HG03066 (cell line): ENCODE data around the gene GLRA1.
"Not testable (repeated sequence)": the region's sequence is repeated elsewhere in the genome, so short reads cannot be mapped to it uniquely, and the experiment has no call there.

Experiments
- ATAC-seq: cut with Tn5 transposase; IDR thresholded peaks from one replicate; pipeline ENCODE4 v1.9.1; 2021; ENCODE audit warnings: low read depth; ENCODE audit not compliant: unreplicated experiment

The GLRA1 gene

DNA sequence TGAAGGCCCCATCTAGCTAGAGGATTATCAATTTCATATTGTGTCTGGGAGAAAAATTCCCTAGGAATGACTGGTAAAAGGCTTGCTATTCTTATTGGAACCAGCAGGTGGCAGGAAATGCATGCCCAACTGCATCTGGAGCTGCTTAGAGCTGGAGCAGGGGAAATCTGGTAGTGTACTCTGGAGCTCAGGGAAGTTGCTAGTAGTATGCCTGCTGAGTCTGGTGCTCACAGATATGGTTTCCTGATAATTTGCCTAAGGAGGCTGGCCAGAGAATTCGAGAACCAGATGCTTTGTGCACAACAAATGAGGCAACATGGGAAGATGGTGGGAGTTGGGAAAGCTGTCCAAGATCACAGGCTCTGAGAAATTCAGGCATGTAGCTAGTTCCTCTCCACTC lies 99.2 kb downstream of the GLRA1 start:
- peak; percentile 78 for ATAC-seq

DNA sequence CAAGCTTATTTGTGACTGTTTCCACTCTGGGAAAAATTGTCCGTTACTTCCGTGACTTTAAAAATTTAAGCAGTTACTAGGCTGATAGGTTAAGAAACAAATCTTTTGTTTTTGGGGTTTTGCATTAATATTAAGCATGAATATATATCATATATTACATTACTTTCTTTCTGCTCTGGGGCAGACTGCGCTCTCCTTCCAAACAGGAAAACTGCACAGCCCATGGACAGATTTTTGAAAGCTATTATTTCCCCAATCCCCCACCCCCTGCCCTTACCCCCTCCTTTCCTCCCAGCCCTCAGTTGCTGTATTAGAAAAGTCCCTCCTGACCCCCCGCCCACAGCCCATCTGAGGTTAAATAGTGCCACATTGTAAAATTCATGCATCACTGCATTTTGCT lies 102.5 kb downstream of the GLRA1 start:
- ATAC-seq, result no peak

DNA sequence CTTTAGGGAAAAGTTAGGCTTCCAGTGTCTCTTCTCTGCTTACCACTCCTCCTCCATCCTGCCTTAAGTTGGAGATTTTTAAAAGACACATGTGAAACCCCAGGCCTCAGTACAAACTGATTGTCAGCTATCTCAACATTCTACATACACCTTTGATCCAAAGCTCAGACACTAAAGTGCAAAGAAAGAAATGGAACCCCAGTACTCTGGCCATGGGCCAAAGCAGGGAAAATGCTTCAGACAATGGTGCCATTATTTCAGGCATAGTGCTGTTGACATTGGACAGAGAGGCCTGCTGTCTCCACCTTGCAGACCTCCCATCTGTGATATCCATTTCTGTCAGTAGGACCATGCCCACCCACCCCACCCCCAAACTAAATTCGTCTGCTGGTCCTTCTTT lies 103.7 kb downstream of the GLRA1 start:
- no peak for ATAC-seq

DNA sequence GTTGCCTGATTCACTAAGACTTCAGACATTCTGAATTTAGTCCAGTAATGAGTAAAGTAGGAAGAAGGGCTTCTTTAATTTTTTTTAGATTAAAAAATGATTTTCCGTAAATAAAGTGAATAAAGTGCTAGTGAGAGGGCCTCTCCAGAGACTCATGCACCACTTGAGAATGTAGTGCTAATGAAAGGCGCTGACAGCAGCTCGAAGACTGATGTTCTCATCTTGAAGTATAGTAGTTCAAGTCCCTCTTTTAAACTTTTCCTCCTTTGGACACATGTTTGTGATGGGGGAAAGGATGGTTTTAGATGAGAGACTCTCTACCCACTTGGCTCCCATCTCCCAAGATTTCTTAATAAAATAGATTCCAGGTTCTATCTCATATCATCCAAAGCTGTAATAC lies 104.4 kb downstream of the GLRA1 start:
- ATAC-seq, result no peak

DNA sequence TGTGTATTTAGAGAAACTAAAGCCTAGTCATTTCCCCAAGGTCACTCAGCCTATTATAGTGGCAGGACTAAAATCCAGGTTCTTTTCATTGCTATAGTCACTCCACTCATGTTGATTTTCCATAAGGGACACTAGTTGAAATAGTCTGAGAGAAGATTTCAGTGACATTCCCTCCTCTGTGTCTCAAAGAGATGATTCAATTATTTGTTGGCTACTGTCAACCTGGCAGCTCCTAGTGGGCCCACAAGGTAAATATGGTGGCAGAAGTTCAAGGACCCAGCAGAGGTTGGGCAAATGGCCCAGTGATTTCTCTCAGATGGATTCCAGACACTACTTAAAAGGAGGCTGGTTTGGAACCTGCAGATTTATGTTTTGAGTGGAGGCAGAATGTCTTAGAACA lies 104.8 kb downstream of the GLRA1 start:
- ATAC-seq, result no peak

DNA sequence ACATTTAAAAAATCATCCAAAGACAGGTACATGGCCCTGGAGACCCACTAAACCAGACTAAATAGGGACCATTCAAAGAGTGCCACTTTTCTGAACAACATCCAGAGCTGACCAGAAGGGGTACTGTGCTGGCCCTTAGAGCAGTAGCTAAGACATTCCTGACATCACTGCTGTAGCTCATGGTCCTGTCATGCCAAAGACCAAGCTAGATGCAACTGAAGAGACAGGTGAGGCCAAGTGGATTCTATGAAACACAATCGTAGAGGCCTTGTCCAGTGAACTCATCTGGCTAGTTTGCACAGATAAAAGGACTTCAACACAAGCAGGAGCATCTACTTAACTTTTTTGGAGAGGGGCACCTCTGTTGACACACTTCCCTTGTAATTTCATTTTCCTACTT lies 109.6 kb downstream of the GLRA1 start:
- no peak for ATAC-seq

DNA sequence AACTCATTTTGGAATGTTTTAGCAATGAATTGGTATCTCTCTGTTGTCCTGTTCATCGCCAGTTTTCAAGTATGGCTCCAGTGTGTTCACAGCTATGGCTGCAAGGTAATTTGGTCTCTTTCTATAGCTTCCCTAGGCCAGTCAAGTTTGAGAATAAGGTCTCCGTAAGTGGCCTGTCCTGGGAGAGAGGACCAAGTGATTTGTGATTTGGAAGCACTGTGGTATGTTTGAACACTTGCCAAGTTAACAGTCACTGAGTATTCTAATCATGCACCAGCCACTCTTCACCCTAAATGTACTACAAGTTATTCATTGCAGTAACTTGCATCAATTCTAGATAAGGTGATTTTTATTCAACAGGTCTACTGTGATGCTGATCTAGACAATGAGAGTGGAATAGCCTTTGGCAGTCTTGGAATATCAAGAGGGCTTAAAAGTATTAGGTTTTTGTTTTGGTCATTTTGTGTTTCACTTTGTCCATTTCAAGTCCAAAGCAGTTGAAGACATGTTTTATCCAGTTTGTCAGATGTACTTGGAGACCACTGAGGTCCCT lies 111.8 kb downstream of the GLRA1 start:
- ATAC-seq, result no peak

DNA sequence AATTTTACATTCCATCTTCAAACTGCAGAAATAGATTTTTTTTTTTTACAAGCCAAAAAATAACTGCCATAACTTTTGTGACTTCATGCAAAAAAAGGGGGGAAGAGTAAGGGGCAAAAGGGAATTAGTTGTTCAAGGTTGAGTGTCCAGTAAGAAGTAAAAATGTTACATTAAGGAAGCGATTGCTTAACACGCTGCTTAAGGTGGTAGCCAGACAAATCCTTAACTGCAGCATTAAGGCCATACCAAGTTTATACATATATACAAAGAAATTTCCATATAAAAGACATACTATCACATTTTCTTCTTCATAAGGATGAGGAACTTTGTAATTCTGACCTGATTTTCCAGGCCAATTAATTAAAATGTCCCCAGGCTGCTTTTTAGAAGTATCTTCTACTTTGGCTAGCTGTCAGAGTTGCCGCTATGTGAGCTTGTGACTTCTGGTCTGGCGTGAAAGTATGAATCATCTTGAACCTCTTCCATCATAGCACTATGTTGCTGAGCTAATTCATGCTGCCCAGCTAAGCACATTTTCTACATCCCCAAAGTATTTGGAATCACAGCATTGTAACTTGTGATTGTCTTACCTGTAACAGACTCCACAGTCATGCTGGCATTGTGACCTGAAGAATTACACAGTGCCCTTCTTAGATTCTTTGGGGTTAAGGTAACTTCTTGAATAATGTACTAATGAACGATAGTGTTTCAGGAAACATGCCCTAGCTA lies 112.9 kb downstream of the GLRA1 start:
- ATAC-seq, result no peak

DNA sequence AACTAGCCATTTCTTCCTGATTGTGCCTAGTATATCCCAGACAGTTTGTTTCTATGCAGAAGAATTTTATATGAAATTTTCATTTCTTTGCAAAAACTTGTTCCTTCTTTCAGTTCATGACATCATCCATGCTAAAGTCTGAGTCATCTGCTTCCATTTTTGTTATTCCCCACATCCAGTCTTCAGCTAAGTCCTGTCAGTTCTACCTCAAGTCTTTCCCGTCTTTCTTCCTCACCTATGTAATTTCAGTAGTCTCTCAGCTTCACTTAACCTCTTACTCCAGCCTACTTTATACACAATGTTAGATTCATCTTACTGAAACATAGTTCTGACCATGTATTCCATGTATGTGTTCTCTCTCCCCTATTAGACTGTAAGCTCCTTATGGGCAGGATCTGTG lies 113.8 kb downstream of the GLRA1 start:
- no peak for ATAC-seq

DNA sequence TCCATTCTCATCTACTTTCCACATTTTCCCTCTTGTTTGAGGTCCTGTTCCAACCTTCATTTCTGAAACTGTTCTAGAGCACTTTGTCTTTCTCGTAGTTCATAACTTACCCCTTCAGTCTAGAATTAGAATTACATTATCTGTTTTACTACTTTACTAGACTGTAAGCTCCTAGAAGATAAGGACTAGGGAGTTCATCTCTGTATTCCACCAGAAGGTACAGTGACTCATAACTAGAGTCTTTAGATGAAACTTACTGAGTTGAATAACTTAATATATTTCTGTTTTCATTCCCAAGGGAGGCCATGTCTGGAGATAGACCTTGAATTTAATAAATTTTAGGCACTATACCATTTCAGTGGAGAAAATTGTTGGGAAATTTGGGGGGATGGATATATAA lies 114.2 kb downstream of the GLRA1 start:
- no peak for ATAC-seq

DNA sequence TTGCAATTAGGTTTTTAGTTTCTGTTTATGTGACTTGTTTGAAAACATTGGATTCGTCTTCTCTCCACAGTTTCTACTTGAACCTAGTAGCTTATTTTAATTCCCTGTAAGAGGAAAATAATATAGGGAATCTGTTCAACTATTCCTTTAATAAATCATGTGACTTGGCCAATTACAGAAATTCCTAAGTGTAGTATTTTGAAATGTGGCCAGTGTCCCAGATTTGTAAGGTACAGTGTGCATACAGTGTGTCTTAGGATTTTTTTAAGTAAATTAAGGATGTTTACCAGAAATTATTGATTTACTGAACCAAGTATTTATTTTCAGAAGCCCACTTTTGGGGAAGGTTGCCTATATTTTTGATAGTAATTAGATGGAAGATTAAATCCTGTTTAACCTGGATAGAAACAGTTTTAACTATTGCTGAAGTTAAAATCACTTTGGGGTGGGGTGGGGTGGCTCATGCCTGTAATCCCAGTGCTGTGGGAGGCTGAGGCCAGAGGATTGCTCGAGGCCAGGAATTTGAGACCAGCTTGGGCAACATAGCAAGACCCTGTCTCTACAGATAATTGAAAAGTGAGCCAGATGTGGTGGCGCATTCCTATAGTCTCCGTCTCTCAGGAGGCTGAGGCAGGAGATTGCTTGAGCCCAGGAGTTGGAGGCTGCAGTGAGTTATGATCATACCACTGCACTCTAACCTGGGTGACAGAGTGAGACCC lies 116.0 kb downstream of the GLRA1 start:
- ATAC-seq, result no peak

DNA sequence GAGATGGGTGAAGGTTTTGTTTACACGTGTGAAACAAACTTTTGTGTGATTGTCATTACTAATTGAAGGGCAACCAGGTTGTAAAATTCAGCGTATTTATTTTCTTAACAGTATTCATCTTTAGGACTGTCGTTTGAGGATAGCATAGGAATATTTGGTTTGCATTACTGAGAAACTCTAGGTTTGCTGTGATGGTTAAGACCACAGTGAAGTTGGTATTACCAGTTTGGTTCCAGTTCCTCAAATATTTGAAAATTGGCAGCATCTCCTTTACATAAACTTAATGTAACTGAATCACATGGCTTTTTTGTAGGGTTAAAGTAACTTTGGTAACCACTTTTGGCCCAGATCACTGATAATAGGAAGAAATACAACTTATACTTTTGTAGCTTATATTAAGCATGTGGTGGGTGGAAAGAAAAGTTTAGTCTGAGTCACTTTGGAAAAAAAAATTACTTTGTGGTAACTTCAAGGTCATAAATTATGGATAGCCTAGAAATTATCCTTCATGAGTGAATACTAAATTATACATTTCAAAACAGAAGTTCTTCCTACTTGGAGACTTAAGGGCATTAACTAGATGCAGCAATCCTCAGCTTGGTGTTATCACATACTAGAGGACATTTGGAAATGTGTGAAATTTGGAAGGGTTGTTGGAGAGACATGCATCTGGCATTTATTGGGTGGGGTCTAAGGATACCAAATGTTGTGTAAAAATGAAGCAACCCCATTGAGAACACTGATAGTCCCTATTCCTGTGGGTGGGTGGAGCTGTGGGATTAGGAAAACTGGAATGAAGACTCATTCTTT lies 119.0 kb downstream of the GLRA1 start:
- no peak for ATAC-seq

DNA sequence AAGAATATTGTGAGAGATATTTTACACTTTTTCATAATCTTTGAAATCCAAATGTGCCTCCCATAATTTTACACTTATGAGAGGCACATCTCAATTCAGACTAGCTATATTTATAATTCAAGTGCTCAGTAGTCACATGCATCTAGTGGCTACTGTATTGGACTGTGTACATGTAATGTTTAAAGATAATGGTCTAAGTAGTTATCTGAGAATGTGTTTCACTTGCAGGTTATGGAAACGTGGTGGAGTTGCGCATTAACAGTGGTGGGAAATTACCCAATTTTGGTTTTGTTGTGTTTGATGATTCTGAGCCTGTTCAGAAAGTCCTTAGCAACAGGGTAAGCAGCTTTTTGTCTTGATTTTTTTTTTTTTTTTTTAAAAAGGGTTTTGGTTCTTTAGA lies 124.1 kb downstream of the GLRA1 start:
- ATAC-seq, result no peak

DNA sequence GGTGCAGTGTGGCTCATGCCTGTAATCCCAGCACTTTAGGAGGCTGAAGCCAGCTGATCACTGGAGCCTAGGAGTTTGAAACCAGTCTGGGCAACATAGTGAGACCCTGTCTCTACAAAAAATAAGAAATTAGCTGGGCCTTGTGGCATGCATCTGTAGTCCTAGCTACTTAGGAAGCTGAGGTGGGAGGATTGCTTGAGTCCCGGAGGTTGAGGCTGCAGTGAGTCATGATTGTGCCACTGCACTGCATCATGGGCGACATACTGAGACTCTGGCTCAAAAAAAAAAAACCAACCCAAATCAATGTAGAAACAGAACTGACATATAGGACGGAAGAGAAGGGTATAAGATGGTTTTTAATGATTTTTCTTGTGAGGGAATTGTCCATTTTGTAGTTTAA lies 125.2 kb downstream of the GLRA1 start:
- no peak for ATAC-seq

DNA sequence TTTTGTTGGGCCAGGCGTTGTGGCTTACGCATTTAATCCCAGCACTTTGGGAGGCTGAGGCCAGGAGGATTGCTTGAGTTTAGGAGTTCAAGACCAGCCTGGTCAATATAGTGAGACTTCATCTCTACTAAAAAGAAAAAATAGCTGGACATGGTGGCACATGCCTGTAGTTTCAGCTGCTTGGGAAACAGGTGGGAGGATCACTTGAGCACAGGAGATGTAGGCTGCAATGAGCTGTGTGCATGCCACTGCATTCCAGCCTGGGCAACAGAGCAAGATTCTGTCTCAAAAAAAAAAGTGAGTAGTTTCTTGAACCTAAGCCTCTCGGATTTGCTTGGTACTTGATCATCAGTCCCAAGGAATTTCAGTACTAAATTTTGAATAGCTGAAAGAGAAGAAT lies 126.0 kb downstream of the GLRA1 start:
- no peak for ATAC-seq

DNA sequence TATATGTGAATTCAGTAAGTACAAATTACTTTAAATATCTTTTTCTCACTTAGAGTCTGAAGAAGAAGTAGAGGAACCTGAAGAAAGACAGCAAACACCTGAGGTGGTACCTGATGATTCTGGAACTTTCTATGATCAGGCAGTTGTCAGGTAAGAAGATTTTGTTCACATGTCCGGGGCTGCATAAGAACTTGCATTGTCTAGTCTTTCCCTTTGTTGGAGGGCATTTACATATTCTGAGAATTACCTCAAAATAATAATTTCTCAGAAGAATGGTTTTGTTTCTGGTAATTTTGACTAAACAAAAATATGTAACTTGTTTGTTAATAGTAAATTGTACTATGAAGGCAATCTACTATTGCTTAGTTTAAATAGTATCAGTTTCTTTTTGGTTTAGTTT lies 129.2 kb downstream of the GLRA1 start:
- no peak for ATAC-seq

DNA sequence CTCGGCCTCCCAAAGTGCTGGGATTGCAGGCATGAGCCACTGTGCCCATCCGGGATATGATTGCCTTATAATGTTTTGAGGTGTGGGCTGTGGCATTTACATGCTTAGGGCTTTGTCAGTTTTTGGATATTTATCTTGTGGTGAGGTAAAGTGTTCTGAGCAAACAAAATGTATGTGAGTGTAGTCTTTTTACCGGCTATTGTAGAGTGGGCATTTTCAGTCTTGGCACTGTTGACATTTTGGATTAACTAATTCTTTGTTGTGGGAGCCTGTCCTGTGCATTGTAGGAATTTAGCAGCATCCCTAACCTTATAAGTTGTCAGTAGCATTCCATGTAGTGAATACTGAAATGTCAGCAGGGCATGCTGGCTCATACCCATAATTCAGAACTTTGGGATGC lies 131.3 kb downstream of the GLRA1 start:
- ATAC-seq, result no peak

DNA sequence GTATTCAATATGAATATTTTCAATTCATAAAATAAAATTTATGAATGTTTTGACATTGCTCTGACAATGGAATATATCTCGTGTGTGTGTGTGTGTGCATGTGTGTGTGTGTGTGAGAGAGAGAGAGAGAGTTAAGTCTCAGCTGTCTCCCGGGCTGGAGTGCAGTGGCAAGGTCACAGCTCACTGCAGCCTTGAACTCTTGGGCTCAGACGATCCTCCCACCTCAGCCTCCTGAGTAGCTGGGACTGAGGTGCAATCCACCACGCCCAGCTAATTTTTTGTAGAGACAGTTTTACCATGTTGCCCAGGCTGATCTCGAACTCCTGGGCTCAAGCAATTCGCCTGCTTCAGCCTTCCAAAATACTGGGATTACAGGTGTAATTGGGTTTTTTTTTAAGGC lies 136.8 kb downstream of the GLRA1 start:
- no peak for ATAC-seq

DNA sequence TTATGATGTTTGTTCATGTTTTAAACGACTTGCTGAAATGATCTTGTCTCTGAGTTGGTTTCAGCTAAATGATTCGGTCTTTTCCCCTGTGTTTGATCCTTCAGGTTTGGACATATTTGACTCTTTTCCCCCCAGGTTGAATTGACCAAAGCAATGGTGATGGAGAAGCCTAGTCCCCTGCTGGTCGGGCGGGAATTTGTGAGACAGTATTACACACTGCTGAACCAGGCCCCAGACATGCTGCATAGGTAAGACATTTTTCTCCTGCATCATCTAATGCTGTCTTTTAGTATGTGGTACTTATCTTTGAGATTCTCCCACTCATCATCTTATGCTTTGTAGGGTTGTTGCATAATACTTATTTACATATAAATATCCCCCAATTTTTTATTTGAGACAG lies 138.2 kb downstream of the GLRA1 start:
- ATAC-seq, result no peak

DNA sequence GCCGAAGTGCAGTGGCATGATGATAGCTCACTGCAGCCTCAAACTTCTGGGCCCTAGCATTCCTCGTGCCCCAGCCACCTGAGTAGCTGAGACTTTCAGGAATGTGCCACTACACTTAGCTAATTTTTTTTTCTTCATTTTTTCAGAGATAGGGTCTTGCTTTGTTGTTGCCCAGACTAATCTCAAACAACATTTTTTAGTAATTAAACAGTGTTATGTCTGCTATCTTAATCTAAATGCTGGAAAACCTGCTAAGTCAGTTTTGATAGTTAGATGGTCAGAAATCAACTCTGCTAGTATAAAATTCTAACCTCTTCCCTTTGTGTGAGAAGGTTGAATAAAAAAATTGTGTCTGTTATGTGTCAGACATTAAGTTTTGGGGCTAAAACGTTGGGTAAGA lies 140.5 kb downstream of the GLRA1 start:
- no peak for ATAC-seq

DNA sequence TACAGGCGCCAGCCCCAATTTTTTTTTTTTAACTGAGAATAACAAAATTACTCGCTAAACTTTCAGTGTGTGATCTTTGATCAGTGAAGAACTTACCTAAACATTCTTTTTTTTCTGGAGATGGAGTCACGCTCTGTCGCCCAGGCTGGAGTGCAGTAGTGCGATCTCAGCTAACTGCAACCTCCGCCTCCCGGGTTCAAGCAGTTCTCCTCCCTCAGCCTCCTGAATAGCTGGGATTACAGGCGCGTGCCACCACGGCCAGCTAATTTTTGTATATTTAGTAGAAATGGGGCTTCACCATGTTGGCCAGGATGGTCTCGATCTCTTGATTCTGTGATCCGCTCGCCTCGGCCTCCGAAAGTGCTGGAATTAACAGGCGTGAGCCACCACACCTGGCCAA lies 141.0 kb downstream of the GLRA1 start:
- ATAC-seq, result not testable (repeated sequence)
